Liver (tissue), 9 donors: ENCODE data around the gene BSN. TPM values are rescaled to one million over a fixed set of nuclear protein-coding genes. Genes with fewer than 3 reads are reported as not detected.

ENCODE experiments used
- DNase-seq: peaks from one replicate; pipeline ENCODE4 v3.0.0-alpha.2; 2017; ENCODE audit warnings: low spot score
- H3K27ac ChIP-seq, 2 donors: one replicate each; pipeline ENCODE4 v1.7.0; 2013; ENCODE audit warnings: inconsistent platforms in 2 of 2, low read length in 2 of 2, control low read depth in 1 of 2, low read depth in 1 of 2, mild to moderate bottlenecking in 1 of 2
- H3K27me3 ChIP-seq, 4 donors: one replicate each; pipeline versions ENCODE4 v1.6.1 to v1.7.0; 2013; ENCODE audit warnings: low read length in 3 of 4, inconsistent platforms in 1 of 4, mild to moderate bottlenecking in 1 of 4, moderate library complexity in 1 of 4; ENCODE audit not compliant: control insufficient read depth in 4 of 4, insufficient read depth in 4 of 4
- H3K36me3 ChIP-seq, 4 donors: one replicate each; pipeline versions ENCODE4 v1.6.1 to v1.7.0; 2013; ENCODE audit warnings: low read length in 3 of 4, mild to moderate bottlenecking in 3 of 4, low read depth in 1 of 4, moderate library complexity in 1 of 4; ENCODE audit not compliant: control insufficient read depth in 4 of 4, insufficient read depth in 3 of 4
- H3K4me1 ChIP-seq, 4 donors: one replicate each; pipeline versions ENCODE4 v1.6.1 to v1.7.0; 2013; ENCODE audit warnings: low read length in 3 of 4, mild to moderate bottlenecking in 3 of 4, moderate library complexity in 1 of 4; ENCODE audit not compliant: control insufficient read depth in 4 of 4, insufficient read depth in 4 of 4
- H3K4me3 ChIP-seq, 3 donors: one replicate each; pipeline versions ENCODE4 v1.6.1 to v1.7.0; 2013; ENCODE audit warnings: low read length in 3 of 3, control low read depth in 1 of 3, low read depth in 1 of 3, mild to moderate bottlenecking in 1 of 3
- H3K9ac ChIP-seq, 2 donors: one replicate each; pipeline ENCODE4 v1.7.0; 2013; ENCODE audit warnings: low read length in 2 of 2, mild to moderate bottlenecking in 2 of 2, moderate library complexity in 2 of 2, control low read depth in 1 of 2, low read depth in 1 of 2
- H3K9me3 ChIP-seq, 4 donors: one replicate each; pipeline versions ENCODE4 v1.6.1 to v1.7.0; 2013; ENCODE audit warnings: low read length in 3 of 4; ENCODE audit not compliant: control insufficient read depth in 4 of 4
- ATF3 ChIP-seq: IDR thresholded peaks from 2 replicates; pipeline ENCODE4 v1.6.1; 2016; ENCODE audit warnings: antibody characterized with exemption
- FOXA1 ChIP-seq: IDR thresholded peaks from 2 replicates; pipeline ENCODE4 v1.6.1; 2016; ENCODE audit warnings: antibody characterized with exemption
- GABPA ChIP-seq, 2 donors: IDR thresholded peaks in 1 of 2; conservative IDR thresholded peaks in 1 of 2; 2 replicates each; pipeline ENCODE4 v1.6.1; 2016; ENCODE audit warnings: antibody characterized with exemption in 2 of 2, mild to moderate bottlenecking in 1 of 2, moderate library complexity in 1 of 2
- HNF4G ChIP-seq: IDR thresholded peaks from 2 replicates; pipeline ENCODE4 v1.6.1; 2016; ENCODE audit warnings: antibody characterized with exemption
- RXRA ChIP-seq, 2 donors: IDR thresholded peaks; 2 replicates each; pipeline ENCODE4 v1.6.1; 2017 to 2018; ENCODE audit warnings: antibody characterized with exemption in 2 of 2, mild to moderate bottlenecking in 1 of 2
- SP1 ChIP-seq: IDR thresholded peaks from 2 replicates; pipeline ENCODE4 v1.6.1; 2018; ENCODE audit warnings: antibody characterized with exemption, mild to moderate bottlenecking
- TAF1 ChIP-seq: conservative IDR thresholded peaks from 2 replicates; pipeline ENCODE4 v1.6.1; 2016; ENCODE audit warnings: antibody characterized with exemption, mild to moderate bottlenecking
- WGBS: extraction: QIAGEN DNeasy Blood & Tissue Kit; methylation state at CpG from one replicate; pipeline ENCODE4 v1.1.7; 2013; 5-methylcytosine and 5-hydroxymethylcytosine counted together
- polyA plus RNA-seq, 2 donors: library from polyadenylated mRNA; stranded (reverse) in 1 of 2; unstranded in 1 of 2; fragments of 200-250 nt in 1 of 2; fragments of >200 nt in 1 of 2; fragmentation: Nextera tagmentation in 1 of 2; extraction: Ambion mirVana in 1 of 2; gene quantifications; one replicate each; pipeline versions ENCODE4 v1.2.1 to v1.2.3, GENCODE V29; 2013 to 2015
- total RNA-seq, 2 donors: library from RNA; depleted of rRNA; stranded (reverse); fragments of >200 nt; gene quantifications; one replicate each; pipeline ENCODE4 v1.2.3, GENCODE V29; 2014
- TF ChIP-seq, protein P1 (sequence below): IDR thresholded peaks from 2 replicates; pipeline ENCODE4 v1.6.1; 2016; ENCODE audit warnings: antibody characterized with exemption, mild to moderate bottlenecking
- donor health status: healthy.
- donor health status: healthy.
- donor health status: healthy.
- donor health status: healthy.
- donor health status: healthy.

BSN gene
- total and polyA plus RNA-seq, 4 donors = 0.32 to 0.67 (median 0.40) TPM

DNA sequence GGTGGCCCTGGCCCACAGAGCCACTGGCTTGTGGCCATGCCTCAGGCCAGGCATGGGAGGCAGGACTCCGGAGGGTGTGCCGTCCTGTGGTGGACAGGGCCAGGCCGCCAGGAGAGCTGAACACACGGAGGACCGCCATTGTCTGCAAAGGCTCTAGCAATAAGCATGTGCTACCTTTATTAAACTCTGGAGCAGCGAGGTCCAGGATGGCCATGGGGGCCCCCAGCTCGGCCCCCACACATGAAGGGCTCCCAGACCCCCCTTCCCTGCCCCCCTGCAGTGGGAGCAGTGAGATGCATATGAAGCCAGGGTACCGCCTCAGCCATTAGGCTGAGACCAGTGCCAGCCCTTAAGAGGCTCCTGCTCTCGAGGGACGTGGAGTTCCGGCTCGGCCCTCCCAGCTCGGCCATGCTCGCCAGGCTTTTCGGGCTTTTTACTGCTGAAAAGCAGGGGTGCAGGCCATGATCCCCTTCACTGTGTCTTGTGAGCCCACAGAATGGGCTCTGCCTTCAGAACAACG, 162.5 kb downstream of the BSN start:
- no peaks in the 10 kb centered on the region for H3K9me3 ChIP-seq
- no peak overlapping the region for H3K27ac ChIP-seq
- peaks cover 6 to 69% (median 21%) of the 10 kb centered on the region in 4 donors for H3K36me3 ChIP-seq
- TF ChIP-seq GABPA (IDR thresholded peaks at IDR 0.05 in 1 of 2, conservative IDR thresholded peaks at IDR 0.05 in 1 of 2) = no peak
- H3K9ac ChIP-seq = no peak overlapping the region
- DNase-seq = no peak
- WGBS = 97% methylated on average over 16 of the region's 16 CpGs
- H3K27me3 ChIP-seq = no peaks in the 10 kb centered on the region
- H3K4me1 ChIP-seq = peaks cover 2 to 14% (median 7%) of the 10 kb centered on the region in 4 donors
- H3K4me3 ChIP-seq = no peak overlapping the region

DNA sequence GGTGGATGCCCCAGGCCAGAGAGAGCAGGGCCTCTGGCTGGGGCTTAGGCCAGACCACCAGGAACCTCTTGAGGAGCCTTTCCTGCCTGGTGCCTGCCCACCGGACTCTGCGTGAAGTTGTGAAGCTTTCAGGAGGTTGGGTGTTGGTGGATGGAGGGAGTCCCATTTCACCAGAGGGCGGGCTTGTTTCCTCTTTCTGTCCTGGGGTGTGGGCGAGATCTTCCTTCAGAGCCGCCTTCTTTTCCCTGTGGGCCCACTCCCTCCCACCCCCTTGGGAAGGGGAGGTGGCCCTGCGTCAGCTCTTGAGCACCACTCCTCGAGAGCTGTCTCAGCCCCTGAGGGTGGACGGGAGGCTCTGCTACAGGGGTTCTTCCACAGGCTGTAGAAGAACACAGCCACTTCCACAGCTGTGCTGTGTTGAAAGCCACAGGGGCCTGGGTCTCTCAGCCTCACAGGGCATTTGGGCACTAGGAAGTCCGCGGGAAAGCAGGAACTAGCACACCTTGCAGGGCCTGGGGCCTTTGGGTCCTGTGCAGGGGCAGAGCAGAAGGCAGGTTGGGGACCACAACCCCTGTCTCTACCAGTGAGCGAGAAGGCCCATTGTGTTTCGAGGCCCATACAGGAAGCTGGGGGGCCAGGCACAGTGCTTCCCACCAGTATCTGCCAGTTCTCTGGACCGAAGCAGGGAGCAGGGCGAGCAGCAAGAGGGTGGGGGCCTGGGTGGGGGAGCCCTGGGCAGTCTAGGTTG, 163.1 kb downstream of the BSN start:
- TF ChIP-seq, protein P1, sequence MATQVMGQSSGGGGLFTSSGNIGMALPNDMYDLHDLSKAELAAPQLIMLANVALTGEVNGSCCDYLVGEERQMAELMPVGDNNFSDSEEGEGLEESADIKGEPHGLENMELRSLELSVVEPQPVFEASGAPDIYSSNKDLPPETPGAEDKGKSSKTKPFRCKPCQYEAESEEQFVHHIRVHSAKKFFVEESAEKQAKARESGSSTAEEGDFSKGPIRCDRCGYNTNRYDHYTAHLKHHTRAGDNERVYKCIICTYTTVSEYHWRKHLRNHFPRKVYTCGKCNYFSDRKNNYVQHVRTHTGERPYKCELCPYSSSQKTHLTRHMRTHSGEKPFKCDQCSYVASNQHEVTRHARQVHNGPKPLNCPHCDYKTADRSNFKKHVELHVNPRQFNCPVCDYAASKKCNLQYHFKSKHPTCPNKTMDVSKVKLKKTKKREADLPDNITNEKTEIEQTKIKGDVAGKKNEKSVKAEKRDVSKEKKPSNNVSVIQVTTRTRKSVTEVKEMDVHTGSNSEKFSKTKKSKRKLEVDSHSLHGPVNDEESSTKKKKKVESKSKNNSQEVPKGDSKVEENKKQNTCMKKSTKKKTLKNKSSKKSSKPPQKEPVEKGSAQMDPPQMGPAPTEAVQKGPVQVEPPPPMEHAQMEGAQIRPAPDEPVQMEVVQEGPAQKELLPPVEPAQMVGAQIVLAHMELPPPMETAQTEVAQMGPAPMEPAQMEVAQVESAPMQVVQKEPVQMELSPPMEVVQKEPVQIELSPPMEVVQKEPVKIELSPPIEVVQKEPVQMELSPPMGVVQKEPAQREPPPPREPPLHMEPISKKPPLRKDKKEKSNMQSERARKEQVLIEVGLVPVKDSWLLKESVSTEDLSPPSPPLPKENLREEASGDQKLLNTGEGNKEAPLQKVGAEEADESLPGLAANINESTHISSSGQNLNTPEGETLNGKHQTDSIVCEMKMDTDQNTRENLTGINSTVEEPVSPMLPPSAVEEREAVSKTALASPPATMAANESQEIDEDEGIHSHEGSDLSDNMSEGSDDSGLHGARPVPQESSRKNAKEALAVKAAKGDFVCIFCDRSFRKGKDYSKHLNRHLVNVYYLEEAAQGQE = no peak
- H3K4me1 ChIP-seq = peaks cover 4 to 18% (median 9%) of the 10 kb centered on the region in 4 donors
- no peaks in the 10 kb centered on the region for H3K9me3 ChIP-seq
- H3K27ac ChIP-seq = no peak overlapping the region
- H3K4me3 ChIP-seq = no peak overlapping the region
- no peak overlapping the region for H3K9ac ChIP-seq
- 97% methylated on average over 14 of the region's 14 CpGs for WGBS
- peaks cover 6 to 68% (median 23%) of the 10 kb centered on the region in 4 donors for H3K36me3 ChIP-seq
- H3K27me3 ChIP-seq = no peaks in the 10 kb centered on the region
- DNase-seq = no peak

GRCh38 chr3:49717959-49718857, 163.9 kb downstream of the BSN start:
- TF ChIP-seq RXRA (IDR thresholded peaks at IDR 0.05) = no peak
- TF ChIP-seq TAF1 = no peak
- no peak for TF ChIP-seq FOXA1
- no peak for TF ChIP-seq HNF4G
- no peak for TF ChIP-seq ATF3
- TF ChIP-seq SP1 = no peak
- no peaks in the 10 kb centered on the region for H3K9me3 ChIP-seq
- no peak for DNase-seq
- H3K4me1 ChIP-seq = peaks cover 4 to 27% (median 16%) of the 10 kb centered on the region in 4 donors
- WGBS = 82% methylated on average over 75 of the region's 75 CpGs
- H3K4me3 ChIP-seq = no peak overlapping the region
- H3K36me3 ChIP-seq = peaks cover 6 to 60% (median 21%) of the 10 kb centered on the region in 4 donors
- H3K9ac ChIP-seq = no peak overlapping the region
- H3K27ac ChIP-seq = no peak overlapping the region
- no peaks in the 10 kb centered on the region for H3K27me3 ChIP-seq
